GM12874 (cell line): ENCODE data around the gene CHAC1.

ENCODE experiments used
- CTCF ChIP-seq: IDR thresholded peaks from 2 replicates; pipeline ENCODE4 v1.5.1; 2011; ENCODE audit warnings: low read depth, mild to moderate bottlenecking, control low read depth, low read length, moderate library complexity; ENCODE audit not compliant: insufficient read depth

Gene CHAC1

GRCh38 chr15:41001524-41002214 lies 48.4 kb downstream of the CHAC1 start:
- no peak for TF ChIP-seq CTCF

- TF ChIP-seq CTCF, result no peak
Measured at GRCh38 chr15:41004490-41004889, 51.2 kb downstream of the CHAC1 start.
